ENCODE data around the gene SEPHS1. TPM values are rescaled to one million over a fixed set of nuclear protein-coding genes. Genes with fewer than 3 reads are reported as not detected.
"Not testable (repeated sequence)": the region's sequence is repeated elsewhere in the genome, so short reads cannot be mapped to it uniquely, and the experiment has no call there.

SEPHS1 gene
- total RNA-seq, 1 experiment from 2014 or later = 139 TPM

DNA sequence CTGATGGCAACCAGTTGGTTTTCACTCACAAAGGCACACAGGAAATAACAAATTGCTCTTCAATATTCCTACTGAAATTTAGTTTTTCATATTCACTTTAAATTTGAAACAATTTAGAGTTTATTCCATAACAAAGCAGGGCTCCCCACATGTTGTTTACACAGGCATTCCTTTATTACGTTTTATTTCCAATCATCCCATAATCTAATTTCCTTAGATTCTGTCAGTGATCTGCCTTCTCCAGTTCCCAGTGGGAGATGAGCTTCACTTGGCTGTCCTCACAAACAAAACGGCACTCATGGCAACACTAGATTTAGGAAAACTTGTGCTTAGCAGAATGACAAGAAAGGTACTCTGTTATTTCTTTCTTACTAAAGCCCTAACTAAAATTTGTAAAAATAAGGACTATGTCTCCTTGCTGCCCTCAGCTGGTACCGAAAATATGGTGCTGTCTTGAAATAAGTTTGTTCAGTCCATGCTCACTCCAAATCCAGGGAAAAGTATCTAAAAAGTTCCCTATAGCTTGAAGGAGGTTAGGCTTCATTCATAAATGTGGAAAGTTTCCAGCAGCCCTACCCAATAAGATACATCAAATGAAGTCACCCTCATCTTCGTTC, 71.2 kb downstream of the SEPHS1 start:
- Mint-ChIP-seq H3K4me3 (ENCODE audit: unreplicated experiment) (no peak overlapping the region), H3K27ac (ENCODE audit: unreplicated experiment) (no peak overlapping the region), H3K4me1 (ENCODE audit: low read depth, unreplicated experiment) (no peaks in the 10 kb centered on the region), H3K27me3 (ENCODE audit: insufficient read depth, unreplicated experiment) (no peaks in the 10 kb centered on the region), H3K36me3 (ENCODE audit: insufficient read depth, unreplicated experiment) (no peaks in the 10 kb centered on the region), H3K9me3 (ENCODE audit: unreplicated experiment) (no peaks in the 10 kb centered on the region)
- ChIA-PET CTCF (interaction anchor here (0.6 to 1.3 kb wide), 4 partner anchors 23 to 828 kb away, joined by 3 to 4 read pairs (median 4); partner anchors contain the start of gene PHYH), POLR2A (interaction anchor here (0.7 kb wide), 1 partner anchor 1602 kb away, joined by 11 read pairs; no protein-coding TSS in a partner anchor)
- TF ChIP-seq, protein P1, sequence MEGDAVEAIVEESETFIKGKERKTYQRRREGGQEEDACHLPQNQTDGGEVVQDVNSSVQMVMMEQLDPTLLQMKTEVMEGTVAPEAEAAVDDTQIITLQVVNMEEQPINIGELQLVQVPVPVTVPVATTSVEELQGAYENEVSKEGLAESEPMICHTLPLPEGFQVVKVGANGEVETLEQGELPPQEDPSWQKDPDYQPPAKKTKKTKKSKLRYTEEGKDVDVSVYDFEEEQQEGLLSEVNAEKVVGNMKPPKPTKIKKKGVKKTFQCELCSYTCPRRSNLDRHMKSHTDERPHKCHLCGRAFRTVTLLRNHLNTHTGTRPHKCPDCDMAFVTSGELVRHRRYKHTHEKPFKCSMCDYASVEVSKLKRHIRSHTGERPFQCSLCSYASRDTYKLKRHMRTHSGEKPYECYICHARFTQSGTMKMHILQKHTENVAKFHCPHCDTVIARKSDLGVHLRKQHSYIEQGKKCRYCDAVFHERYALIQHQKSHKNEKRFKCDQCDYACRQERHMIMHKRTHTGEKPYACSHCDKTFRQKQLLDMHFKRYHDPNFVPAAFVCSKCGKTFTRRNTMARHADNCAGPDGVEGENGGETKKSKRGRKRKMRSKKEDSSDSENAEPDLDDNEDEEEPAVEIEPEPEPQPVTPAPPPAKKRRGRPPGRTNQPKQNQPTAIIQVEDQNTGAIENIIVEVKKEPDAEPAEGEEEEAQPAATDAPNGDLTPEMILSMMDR (IDR thresholded peaks at IDR 0.05; ENCODE audit: insufficient read depth in 1 of 2, low read depth in 1 of 2, low read length in 1 of 2, severe bottlenecking in 1 of 2, unreplicated experiment in 1 of 2) = peak in 1 of 2 experiments; percentile 6
- intact Hi-C loops (cut with micrococcal nuclease; ENCODE audit: unreplicated experiment) = no loop called here
- no TSS peak for BruUV-seq (replicated peaks)
- H3K4me3 ChIP-seq (ENCODE audit: low read depth, low read length) = no peak overlapping the region
- no peaks in the 10 kb centered on the region for H3K36me3 ChIP-seq (ENCODE audit: control insufficient read depth, insufficient read depth, low read length)
- no peaks in the 10 kb centered on the region for H3K27me3 ChIP-seq (replicated peaks; ENCODE audit: control insufficient read depth, insufficient read depth, low read length)
- no peaks in the 10 kb centered on the region for H3K9me3 ChIP-seq
- H3K4me1 ChIP-seq = no peaks in the 10 kb centered on the region
- no peak for DNase-seq

DNA sequence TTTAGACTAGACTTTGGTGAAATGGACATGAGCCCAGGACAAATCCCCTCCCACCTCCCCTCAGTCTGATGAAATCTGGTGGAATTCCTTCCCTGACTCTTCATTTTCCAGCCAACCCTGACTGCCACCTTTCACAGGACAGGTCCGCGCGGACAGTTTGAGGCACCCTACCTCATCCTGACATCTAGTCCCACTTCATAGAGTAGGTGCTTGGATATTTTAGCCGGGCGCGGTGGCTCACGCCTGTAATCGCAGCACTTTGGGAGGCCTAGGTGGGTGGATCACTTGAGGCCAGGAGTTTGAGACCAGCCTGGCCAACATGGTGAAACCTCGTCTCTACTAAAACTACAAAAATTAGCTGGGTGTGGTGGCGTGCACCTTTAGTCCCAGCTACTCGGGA, 71.9 kb downstream of the SEPHS1 start:
- DNase-seq; H3K9me3 ChIP-seq; H3K4me3 ChIP-seq (ENCODE audit: low read depth, low read length); CTCF ChIA-PET; H3K27ac Mint-ChIP-seq (ENCODE audit: unreplicated experiment); H3K9me3 Mint-ChIP-seq (ENCODE audit: unreplicated experiment); H3K27me3 ChIP-seq (replicated peaks; ENCODE audit: control insufficient read depth, insufficient read depth, low read length); intact Hi-C loops (cut with micrococcal nuclease; ENCODE audit: unreplicated experiment); H3K4me1 ChIP-seq; H3K36me3 ChIP-seq (ENCODE audit: control insufficient read depth, insufficient read depth, low read length); H3K36me3 Mint-ChIP-seq (ENCODE audit: insufficient read depth, unreplicated experiment); H3K4me3 Mint-ChIP-seq (ENCODE audit: unreplicated experiment); H3K4me1 Mint-ChIP-seq (ENCODE audit: low read depth, unreplicated experiment); BruUV-seq (replicated peaks); H3K27me3 Mint-ChIP-seq (ENCODE audit: insufficient read depth, unreplicated experiment): not testable (repeated sequence)
- POLR2A ChIA-PET = interaction anchor here (0.7 kb wide), 1 partner anchor 46 kb away, joined by 3 read pairs; no protein-coding TSS in a partner anchor

DNA sequence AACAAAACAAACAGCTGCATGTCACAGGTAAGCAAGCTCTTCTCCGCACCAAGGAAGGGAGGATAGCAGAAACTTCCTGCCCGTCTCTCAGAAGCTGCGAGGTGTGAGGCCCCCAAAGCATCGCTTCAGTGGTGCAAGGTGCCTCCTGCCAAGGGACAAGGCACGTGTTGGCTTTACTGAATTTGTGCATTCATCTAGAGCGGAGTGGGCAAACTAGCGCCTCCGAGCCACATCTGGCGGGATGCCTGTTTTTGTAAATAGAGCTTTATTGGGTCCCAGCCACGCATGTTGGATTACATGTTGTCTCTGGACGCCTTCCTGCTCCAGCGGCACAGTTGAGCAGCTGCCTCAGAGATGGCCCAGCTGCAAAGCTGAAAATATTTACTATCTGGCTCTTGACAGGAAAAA, 75.9 kb downstream of the SEPHS1 start:
- Histone ChIP-seq H3K4me1 (no peaks in the 10 kb centered on the region; the same call in 1 of the 2 replicates), H3K27me3 (replicated peaks; ENCODE audit: control insufficient read depth, insufficient read depth, low read length) (no peaks in the 10 kb centered on the region), H3K36me3 (ENCODE audit: control insufficient read depth, insufficient read depth, low read length) (no peaks in the 10 kb centered on the region), H3K9me3 (no peaks in the 10 kb centered on the region), H3K4me3 (ENCODE audit: low read depth, low read length) (no peak overlapping the region)
- no peaks in the 10 kb centered on the region for H3K27me3 Mint-ChIP-seq (ENCODE audit: insufficient read depth, unreplicated experiment)
- intact Hi-C loops (cut with micrococcal nuclease; ENCODE audit: unreplicated experiment) = no loop called here
- no peaks in the 10 kb centered on the region for H3K4me1 Mint-ChIP-seq (ENCODE audit: low read depth, unreplicated experiment)
- ChIA-PET CTCF (interaction anchor here (0.5 to 0.8 kb wide), 3 partner anchors 30 kb away, joined by 3 read pairs; no protein-coding TSS in a partner anchor), POLR2A (interaction anchor here (0.6 kb wide), 1 partner anchor 20 kb away, joined by 3 read pairs; no protein-coding TSS in a partner anchor)
- H3K9me3 Mint-ChIP-seq (ENCODE audit: unreplicated experiment) = no peaks in the 10 kb centered on the region
- TF ChIP-seq, protein P1 (IDR thresholded peaks at IDR 0.05; ENCODE audit: insufficient read depth in 1 of 2, low read depth in 1 of 2, low read length in 1 of 2, severe bottlenecking in 1 of 2, unreplicated experiment in 1 of 2) = no peak
- H3K4me3 Mint-ChIP-seq (ENCODE audit: unreplicated experiment) = no peak overlapping the region
- BruUV-seq (replicated peaks) = no TSS peak
- no peak for DNase-seq
- H3K36me3 Mint-ChIP-seq (ENCODE audit: insufficient read depth, unreplicated experiment) = no peaks in the 10 kb centered on the region
- no peak overlapping the region for H3K27ac Mint-ChIP-seq (ENCODE audit: unreplicated experiment)
